MCF 10A (cell line): Measurements from ENCODE around the gene PRR18. TPM values are rescaled to one million over a fixed set of nuclear protein-coding genes. Genes with fewer than 3 reads are reported as not detected.

Source experiments
- BruUV-seq: library from RNA; stranded (reverse); fragments of 400-500 nt; replicated peaks from 2 replicates; lab custom pipeline; 2021; lab: Mats Ljungman, UMichigan
- CTCF ChIA-PET: fragments of 300-600 bp; sonication (Branson Sonifier 250); formaldehyde crosslinking; extraction: SDS; loops from one replicate; lab custom pipeline; 2021; ENCODE audit warnings: antibody characterized with exemption, inconsistent platforms; lab: Yijun Ruan, JAX
- POLR2A ChIA-PET: fragments of 300-600, 350-650 bp; sonication (Branson Sonifier 250); formaldehyde crosslinking; extraction: SDS; loops from one replicate; lab custom pipeline; 2020; ENCODE audit warnings: antibody characterized with exemption, inconsistent platforms; lab: Yijun Ruan, JAX
- DNase-seq: peaks from one replicate; pipeline ENCODE4 v3.0.0-alpha.2; 2018; ENCODE audit not compliant: unreplicated experiment
- H3K27ac Mint-ChIP-seq: one replicate; pipeline ENCODE4 v1.8.0; 2022; ENCODE audit warnings: mild to moderate bottlenecking, low read depth, mixed read lengths; ENCODE audit not compliant: unreplicated experiment
- H3K27me3 Mint-ChIP-seq: one replicate; pipeline ENCODE4 v1.8.0; 2022; ENCODE audit warnings: mixed read lengths; ENCODE audit not compliant: insufficient read depth, unreplicated experiment
- H3K36me3 Mint-ChIP-seq: one replicate; pipeline ENCODE4 v1.8.0; 2022; ENCODE audit warnings: mild to moderate bottlenecking, moderate library complexity, mixed read lengths; ENCODE audit not compliant: insufficient read depth, unreplicated experiment
- H3K4me1 Mint-ChIP-seq: one replicate; pipeline ENCODE4 v1.8.0; 2022; ENCODE audit warnings: mixed read lengths; ENCODE audit not compliant: insufficient read depth, unreplicated experiment
- H3K4me3 Mint-ChIP-seq: one replicate; pipeline ENCODE4 v1.8.0; 2022; ENCODE audit warnings: mild to moderate bottlenecking, moderate library complexity, mixed read lengths; ENCODE audit not compliant: unreplicated experiment
- H3K9me3 Mint-ChIP-seq: one replicate; pipeline ENCODE4 v1.8.0; 2022; ENCODE audit warnings: mixed read lengths; ENCODE audit not compliant: unreplicated experiment
- CTCF ChIP-seq: fragments of 200-600 bp; IDR thresholded peaks from one replicate; pipeline ENCODE4 v1.8.0; 2022; ENCODE audit warnings: antibody characterized with exemption, mild to moderate bottlenecking; ENCODE audit not compliant: unreplicated experiment
- intact Hi-C: fragments of 100-400 bp; cut with micrococcal nuclease; formaldehyde crosslinking; loops from 2 replicates; pipeline ENCODE4 v1.14.1; 2022
- total RNA-seq: library from RNA; stranded (reverse); gene quantifications from 2 replicates; pipeline ENCODE4 v1.2.3, GENCODE V29; 2022

Gene PRR18
- total RNA-seq, 1 experiment from 2014 or later: 0.12 TPM

DNA sequence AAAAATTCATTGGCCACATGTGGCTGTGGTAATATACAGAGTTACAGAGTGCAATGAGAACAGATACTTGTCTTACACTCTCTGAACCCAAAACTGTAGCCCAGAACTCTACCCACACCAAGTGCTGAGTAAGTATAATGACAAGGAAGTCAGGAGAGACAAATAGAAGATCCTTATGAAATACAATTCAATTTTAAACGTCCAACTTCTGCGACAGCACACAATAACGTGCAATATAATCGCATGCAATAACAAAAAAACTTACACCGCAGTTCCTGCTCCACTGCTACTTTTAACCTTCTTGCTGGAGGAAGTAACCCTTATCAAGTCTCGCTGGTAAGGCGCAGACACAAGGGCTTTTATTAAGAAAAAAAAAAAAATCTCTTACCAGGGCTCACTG is 33.3 kb upstream of the PRR18 start:
- DNase-seq: no peak
- H3K4me3 Mint-ChIP-seq: peak overlapping the region; percentile 87
- ChIA-PET CTCF (interaction anchor here (0.6 to 0.7 kb wide), 2 partner anchors 13 to 179 kb away, joined by 3 to 4 read pairs; no protein-coding TSS in a partner anchor), POLR2A (interaction anchor here (0.6 to 4.5 kb wide), 9 partner anchors 14 to 550 kb away, joined by 3 to 37 read pairs (median 5); no protein-coding TSS in a partner anchor)
- H3K4me1 Mint-ChIP-seq: peaks cover 6% of the 10 kb centered on the region
- TF ChIP-seq CTCF: no peak
- intact Hi-C loops: no loop called here
- H3K36me3 Mint-ChIP-seq: no peaks in the 10 kb centered on the region
- no TSS peak for BruUV-seq
- H3K27ac Mint-ChIP-seq: peak overlapping the region; percentile 89
- no peaks in the 10 kb centered on the region for H3K9me3 Mint-ChIP-seq
- H3K27me3 Mint-ChIP-seq: no peaks in the 10 kb centered on the region

GRCh38 chr6:166338854-166339253 is 30.7 kb upstream of the PRR18 start:
- Mint-ChIP-seq H3K4me3 (no peak overlapping the region), H3K4me1 (peaks cover 13% of the 10 kb centered on the region), H3K27ac (no peak overlapping the region), H3K36me3 (no peaks in the 10 kb centered on the region), H3K9me3 (no peaks in the 10 kb centered on the region), H3K27me3 (no peaks in the 10 kb centered on the region)
- no peak for TF ChIP-seq CTCF
- intact Hi-C loops: no loop called here
- CTCF ChIA-PET: no interaction called here
- BruUV-seq: no TSS peak
- DNase-seq: no peak
- POLR2A ChIA-PET: no interaction called here

DNA sequence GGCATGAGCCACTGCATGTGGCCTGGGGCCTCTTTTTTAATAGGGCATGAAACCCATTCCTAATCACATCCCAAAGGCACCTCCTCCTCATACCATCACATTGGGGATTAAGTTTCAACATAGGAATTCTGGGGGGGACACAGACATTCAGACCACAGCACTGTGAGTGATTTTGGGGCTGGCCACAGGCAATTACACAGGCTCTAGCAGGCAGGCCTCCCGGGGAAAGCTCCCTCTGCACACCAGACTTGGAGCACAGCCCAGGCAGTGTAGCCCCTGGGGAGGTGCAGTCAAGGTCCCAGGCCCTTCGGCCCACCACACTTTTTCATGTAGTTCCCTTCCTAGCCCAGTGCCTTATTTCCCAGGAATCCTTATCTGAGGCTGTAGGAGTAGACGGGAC is 28.7 kb upstream of the PRR18 start:
- Mint-ChIP-seq H3K4me1 (peaks cover 20% of the 10 kb centered on the region), H3K27me3 (no peaks in the 10 kb centered on the region), H3K36me3 (peaks cover 12% of the 10 kb centered on the region), H3K9me3 (no peaks in the 10 kb centered on the region), H3K27ac (peak overlapping the region; percentile 47), H3K4me3 (no peak overlapping the region)
- intact Hi-C loops: no loop called here
- ChIA-PET CTCF (interaction anchor here (0.9 kb wide), 1 partner anchor 17 kb away, joined by 4 read pairs; no protein-coding TSS in a partner anchor), POLR2A (interaction anchor here (0.8 kb wide), 1 partner anchor 24 kb away, joined by 3 read pairs; no protein-coding TSS in a partner anchor)
- no peak for DNase-seq
- no TSS peak for BruUV-seq
- TF ChIP-seq CTCF: no peak

GRCh38 chr6:166335378-166336302 is 27.4 kb upstream of the PRR18 start:
- BruUV-seq: no TSS peak
- CTCF ChIA-PET: interaction anchor here (0.6 to 1.1 kb wide), 6 partner anchors 16 to 898 kb away, joined by 3 to 4 read pairs (median 4); no protein-coding TSS in a partner anchor
- H3K4me1 Mint-ChIP-seq: peaks cover 20% of the 10 kb centered on the region
- H3K9me3 Mint-ChIP-seq: no peaks in the 10 kb centered on the region
- H3K4me3 Mint-ChIP-seq: no peak overlapping the region
- H3K27ac Mint-ChIP-seq: no peak overlapping the region
- POLR2A ChIA-PET: no interaction called here
- no peak for TF ChIP-seq CTCF
- H3K27me3 Mint-ChIP-seq: no peaks in the 10 kb centered on the region
- peaks cover 12% of the 10 kb centered on the region for H3K36me3 Mint-ChIP-seq
- DNase-seq: no peak
- intact Hi-C loops: no loop called here
